GM21367 (cell line): ENCODE measurements around the gene PTPN7.

ENCODE experiments used
- ATAC-seq: cut with Tn5 transposase; IDR thresholded peaks from one replicate; pipeline ENCODE4 v1.9.1; 2021; ENCODE audit not compliant: unreplicated experiment

Gene PTPN7

GRCh38 chr1:202110977-202111376 lies 49.4 kb downstream of the PTPN7 start:
- no peak for ATAC-seq

GRCh38 chr1:202107801-202108731 lies 52.3 kb downstream of the PTPN7 start:
- no peak for ATAC-seq

- no peak for ATAC-seq
Measured at GRCh38 chr1:202107321-202107761, 53.1 kb downstream of the PTPN7 start.

- no peak for ATAC-seq
Measured at GRCh38 chr1:202106340-202107254, 53.8 kb downstream of the PTPN7 start.

- ATAC-seq: no peak
Measured at GRCh38 chr1:202105571-202106339, 54.6 kb downstream of the PTPN7 start.

- ATAC-seq: no peak
Measured at GRCh38 chr1:202104073-202104472, 56.3 kb downstream of the PTPN7 start.

- ATAC-seq: no peak
Measured at GRCh38 chr1:202101184-202101583, 59.2 kb downstream of the PTPN7 start.
